Jurkat, Clone E6-1 (cell line): Measurements from ENCODE around the gene CCDC157.
"Not testable (repeated sequence)": the region's sequence is repeated elsewhere in the genome, so short reads cannot be mapped to it uniquely, and the experiment has no call there.

Experiments
- DNase-seq: peaks from one replicate; pipeline ENCODE4 v3.0.0-alpha.2; 2011; ENCODE audit warnings: low read depth, low spot score
- H3K4me3 ChIP-seq: 2 replicates; pipeline ENCODE4 v1.5.1; 2011; ENCODE audit warnings: mild to moderate bottlenecking, low read length, control low read depth, moderate library complexity

Gene CCDC157

GRCh38 chr22:30325065-30325720, 31.6 kb upstream of the CCDC157 start:
- no peak for DNase-seq
- peak overlapping the region; percentile 75 for H3K4me3 ChIP-seq

DNA sequence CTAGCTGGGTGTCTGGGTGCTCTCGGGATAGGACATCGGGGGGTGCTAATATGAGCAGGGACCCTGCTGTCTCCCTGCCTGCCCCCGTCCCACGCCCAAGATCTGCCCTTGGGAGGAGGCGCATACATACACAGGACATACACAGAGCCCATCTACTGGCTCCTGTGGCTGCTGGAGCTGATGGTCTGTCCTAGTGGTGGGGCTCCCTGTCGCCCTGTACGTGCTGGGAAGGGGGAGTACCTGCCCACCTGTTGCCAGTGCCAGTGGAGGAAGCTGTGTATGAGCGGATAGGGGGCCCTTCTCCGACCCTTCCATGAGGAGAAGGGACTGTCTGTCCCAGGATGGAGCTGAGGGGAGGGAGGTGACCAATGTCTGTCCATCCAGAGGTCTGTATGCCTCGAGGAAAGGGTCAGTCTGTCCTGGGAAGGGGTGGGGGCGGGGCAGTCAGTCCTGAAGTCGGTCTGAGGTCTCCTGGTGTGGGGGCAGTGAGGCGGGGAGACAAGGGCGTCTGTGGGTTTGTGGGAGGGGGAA, 31.0 kb upstream of the CCDC157 start:
- H3K4me3 ChIP-seq, result peak overlapping the region; percentile 75
- DNase-seq, result no peak

- no peak for DNase-seq
- peak overlapping the region; percentile 75 for H3K4me3 ChIP-seq
These were observed 30.5 kb upstream of the CCDC157 start for GRCh38 chr22:30326255-30326705.

DNA sequence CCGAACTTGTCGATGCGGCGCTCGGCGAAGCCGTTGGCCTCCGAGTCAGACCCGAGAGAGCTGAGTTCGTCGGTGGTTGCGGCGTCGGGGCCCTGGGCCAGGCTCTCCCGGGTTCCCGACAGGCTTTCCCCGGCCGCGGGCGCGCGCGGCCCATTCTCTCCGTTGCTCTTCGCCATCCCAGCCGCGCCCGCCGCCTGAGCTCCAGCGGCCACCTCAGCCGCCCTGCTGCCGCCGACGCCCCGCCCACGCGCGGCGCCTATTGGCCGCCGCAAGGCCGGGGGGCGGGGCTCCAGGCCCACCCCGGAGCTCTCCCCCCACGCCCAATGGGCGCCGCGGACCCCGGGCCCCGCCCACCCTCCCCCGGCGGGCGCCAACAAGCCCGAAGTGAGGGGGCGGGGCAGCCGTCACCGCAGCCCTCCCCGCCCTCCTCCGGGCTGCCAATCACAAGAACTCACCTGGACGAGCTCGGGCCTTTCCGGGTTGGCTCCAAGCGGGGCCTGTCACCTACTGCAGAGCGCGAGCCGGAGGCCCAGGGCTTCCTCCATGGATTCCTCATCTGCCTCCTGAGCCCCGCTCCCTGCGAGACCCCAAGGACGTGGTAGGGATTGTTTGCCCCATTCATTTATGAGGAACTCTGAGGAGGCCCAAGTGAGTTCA, 30.0 kb upstream of the CCDC157 start, which contains the start of gene TBC1D10A:
TSS of gene TBC1D10A (minus strand) at position 236 of the 657 bp plus-strand sequence. CDS start at position 176, 60 bp downstream.
- H3K4me3 ChIP-seq, result peak within 1 kb of the TSS; percentile 75
- peak; percentile 89 for DNase-seq

DNA sequence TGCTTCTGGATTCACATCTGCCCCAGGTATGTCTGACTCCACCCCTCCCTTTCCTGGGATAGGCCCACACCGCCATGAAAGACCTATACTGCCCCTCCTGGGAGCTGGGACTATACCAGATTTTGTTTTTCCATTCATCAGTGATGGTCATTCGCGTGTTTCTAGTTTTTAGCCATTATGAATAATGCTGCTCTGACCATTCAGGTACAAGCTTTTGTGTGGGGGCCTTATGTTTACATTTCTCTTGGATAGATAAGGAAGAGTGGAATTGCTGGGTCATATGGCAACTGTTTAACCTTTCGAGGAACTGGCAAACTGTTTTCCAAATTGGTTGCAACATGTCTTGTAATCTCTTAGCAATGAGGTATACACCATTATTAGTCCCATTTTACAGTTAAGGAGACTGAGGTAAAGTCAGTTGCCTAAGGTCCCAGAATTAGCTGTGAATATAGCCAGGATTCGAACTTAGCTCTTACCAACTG, 28.9 kb upstream of the CCDC157 start:
- no peak for DNase-seq
- H3K4me3 ChIP-seq, result no peak overlapping the region

DNA sequence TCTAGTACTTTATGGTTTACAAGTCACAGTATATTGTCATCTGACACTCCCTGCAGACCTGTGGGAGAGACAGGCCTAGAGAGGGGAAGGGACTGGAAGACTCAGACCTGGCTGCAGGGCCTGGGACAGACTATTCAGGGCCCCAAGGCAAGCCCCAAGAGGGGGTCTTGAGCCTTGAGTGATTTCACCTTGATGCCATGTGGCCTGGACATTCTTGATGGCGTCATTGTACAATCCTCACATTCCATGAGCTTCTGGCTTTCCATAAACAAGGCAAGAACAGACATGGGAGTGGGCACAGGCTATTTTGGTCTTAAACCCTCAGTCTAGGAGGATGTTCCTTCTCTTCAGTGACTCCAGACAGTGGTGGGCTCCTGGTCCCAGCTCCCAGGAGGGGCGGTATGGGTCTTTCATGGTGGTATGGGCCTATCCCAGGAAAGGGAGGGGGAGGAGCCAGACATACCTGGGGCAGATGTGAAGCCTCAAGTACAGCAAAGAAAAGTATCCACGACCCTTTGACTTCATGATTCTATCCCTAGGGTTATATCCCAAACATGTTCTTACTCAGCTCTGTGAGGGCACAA, 28.2 kb upstream of the CCDC157 start:
- no peak for DNase-seq

DNA sequence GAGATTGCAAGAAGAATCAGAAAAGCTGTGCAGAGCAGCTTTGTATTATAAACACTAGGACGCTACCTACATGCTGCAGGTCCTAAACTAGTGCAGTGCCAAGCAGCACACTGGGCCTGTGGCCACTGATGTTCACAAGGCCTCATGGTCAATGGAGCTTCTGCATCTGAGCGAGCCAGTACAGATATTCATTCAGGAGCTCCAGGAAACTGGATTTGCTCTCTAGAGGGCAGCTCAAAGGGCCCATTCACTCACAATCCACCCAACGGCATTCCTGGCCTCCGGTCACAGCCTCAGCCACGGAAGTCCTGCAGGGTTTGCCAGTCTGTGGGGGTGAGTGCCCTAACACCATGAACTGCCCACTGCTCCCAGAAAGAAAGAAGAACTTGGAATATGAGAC, 24.3 kb upstream of the CCDC157 start:
- no peak overlapping the region for H3K4me3 ChIP-seq
- no peak for DNase-seq

More for the DNA sequence above, 28.2 kb upstream of the CCDC157 start:
- no peak overlapping the region for H3K4me3 ChIP-seq

DNA sequence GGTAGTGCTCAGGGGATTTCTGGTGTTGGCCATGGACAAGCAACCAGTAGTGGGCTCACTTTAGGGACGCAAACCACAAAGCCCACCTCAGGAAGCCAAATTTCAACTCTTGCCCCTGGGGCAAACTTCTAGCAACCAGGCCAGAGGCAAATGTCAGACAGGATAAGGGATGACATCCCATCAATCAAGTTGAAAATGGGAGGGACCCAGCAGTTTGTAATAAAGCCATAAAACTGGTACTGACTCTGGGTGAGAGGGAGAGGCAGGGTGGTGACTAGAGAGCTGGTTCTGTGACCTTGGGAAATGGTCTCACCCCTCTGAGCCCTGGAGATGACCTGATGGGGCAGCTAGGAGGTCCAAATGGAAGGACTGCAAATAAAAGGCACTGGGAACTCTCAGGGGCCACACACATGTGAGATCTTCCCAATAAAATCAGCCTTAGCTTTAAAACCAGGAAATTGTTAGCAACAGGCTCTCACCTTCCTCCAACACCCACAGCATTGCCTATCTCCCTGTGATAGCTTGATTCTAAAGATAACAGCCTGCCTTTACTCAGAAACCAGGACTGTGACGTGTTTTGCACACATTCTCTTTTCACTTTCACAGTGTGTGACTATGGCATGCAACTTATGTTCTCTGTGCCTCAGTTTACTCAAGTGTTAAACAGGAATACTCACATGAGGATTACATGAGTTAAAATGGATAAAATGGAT, 23.7 kb upstream of the CCDC157 start:
- H3K4me3 ChIP-seq, result no peak overlapping the region
- no peak for DNase-seq

GRCh38 chr22:30333707-30334087, 23.1 kb upstream of the CCDC157 start:
- no peak for DNase-seq
- H3K4me3 ChIP-seq, result no peak overlapping the region

- DNase-seq, result no peak
- no peak overlapping the region for H3K4me3 ChIP-seq
These were observed 22.2 kb upstream of the CCDC157 start for GRCh38 chr22:30334646-30335045.

DNA sequence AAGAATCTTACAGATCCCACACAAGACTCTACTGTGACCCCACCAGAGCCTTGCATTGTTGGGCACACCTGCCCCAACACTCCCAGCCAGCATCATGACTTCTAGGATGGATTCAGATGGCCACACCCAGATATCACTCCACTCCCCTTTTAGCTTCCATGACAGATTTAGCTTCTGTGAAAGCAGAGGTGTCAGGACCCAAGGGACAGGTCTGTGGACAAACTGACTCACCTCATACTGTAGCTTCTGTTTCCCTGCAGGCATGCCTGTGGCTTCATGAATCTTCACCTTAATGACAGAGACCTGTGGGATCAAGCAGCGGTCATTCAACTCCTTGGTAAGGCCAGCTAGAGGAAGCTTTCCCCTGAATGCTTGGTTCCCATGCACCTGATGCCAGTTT, 21.6 kb upstream of the CCDC157 start:
- no peak overlapping the region for H3K4me3 ChIP-seq
- no peak for DNase-seq

GRCh38 chr22:30336752-30337460, 19.9 kb upstream of the CCDC157 start:
- no peak for DNase-seq
- no peak overlapping the region for H3K4me3 ChIP-seq

DNA sequence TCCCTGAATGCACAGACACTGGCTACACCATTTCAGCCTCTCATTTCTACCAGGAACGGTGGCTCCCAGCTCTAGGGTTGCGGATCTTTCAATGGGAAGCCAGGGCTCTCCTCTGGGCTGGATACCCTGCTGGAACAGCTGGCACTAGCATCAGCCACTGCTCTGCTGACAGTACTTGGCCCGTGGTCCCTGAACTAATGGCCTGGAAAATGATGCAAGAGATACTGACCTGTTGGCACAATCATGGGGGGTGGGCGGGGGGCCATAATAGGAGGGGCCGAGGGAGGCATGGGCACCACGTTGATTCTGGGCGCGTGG, 19.4 kb upstream of the CCDC157 start:
- no peak for DNase-seq

DNA sequence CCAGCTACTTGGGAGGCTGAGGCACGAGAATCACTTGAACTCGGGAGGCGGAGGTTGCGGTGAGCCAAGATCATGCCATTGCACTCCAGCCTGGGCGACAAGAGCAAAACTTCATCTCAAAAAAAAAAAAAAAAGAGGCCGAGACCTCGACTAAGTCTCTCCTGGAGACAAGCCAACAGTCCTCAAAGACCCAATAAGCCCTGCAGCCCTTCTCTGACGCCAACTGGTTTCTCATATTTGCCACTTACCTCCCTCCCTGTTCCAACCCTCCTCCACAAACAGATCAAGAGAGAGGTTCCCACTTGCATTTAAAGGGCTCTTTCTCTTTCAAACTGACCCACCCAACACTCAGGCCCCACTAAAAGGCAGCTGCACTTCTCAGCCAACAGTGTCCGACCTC, 18.5 kb upstream of the CCDC157 start:
- not testable (repeated sequence) for H3K4me3 ChIP-seq, DNase-seq

More for the DNA sequence above, 19.4 kb upstream of the CCDC157 start:
- no peak overlapping the region for H3K4me3 ChIP-seq

GRCh38 chr22:30338802-30339201, 18.0 kb upstream of the CCDC157 start:
- no peak overlapping the region for H3K4me3 ChIP-seq
- DNase-seq, result no peak

DNA sequence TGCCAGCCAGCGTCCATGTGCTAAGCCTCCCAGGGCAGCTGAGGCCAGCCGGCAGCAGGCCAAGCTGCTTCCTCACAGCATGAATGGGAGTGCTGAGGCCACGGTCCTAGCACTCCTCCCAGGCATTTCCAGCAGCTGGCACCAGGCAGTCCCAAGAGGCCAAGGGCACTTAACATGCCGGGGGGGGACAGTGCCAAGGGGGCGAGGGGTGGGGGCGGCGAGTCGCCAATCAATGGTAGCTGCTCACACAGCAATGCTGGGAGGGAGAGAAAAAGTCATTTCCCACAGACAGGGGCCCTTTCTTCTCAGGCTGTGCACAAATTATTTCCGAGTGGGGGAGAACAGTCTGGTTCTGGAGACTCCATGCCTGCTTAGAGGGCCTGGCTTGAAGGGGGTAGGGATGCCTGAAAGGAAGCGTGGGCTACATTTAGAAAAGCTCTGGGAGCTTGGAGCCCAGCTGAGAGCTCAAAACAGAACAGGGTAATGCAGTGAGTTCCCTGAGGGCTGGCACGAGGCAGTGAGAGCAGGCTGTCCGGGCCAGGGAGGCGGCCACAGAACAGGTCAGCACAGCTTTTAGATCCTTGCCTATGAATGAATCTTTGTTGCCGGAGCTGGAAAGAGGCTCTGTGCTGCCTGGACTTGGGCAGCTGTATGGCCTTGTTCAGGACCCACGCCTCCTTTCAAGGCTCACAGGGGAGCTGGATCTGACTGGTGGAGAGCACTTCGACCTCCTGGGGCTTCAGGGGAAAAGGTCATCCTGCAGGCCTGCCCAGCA, 15.7 kb upstream of the CCDC157 start:
- H3K4me3 ChIP-seq, result no peak overlapping the region
- DNase-seq, result no peak

GRCh38 chr22:30344447-30345200, 12.2 kb upstream of the CCDC157 start:
- peak; percentile 71 for DNase-seq
- H3K4me3 ChIP-seq, result no peak overlapping the region
